GM12878 (cell line): ENCODE data around the gene SERPINE2. TPM values are rescaled to one million over a fixed set of nuclear protein-coding genes. Genes with fewer than 3 reads are reported as not detected.

Experiments
- ATF7 ChIP-seq: fragments of 450-650 bp; IDR thresholded peaks from 2 replicates; pipeline ENCODE4 v1.6.1; 2016; ENCODE audit warnings: low read depth, mild to moderate bottlenecking
- CTCF ChIP-seq, 3 experiments: IDR thresholded peaks in 2 of 3; conservative IDR thresholded peaks in 1 of 3; 2 replicates each; pipeline ENCODE4 v1.5.1; 2011; ENCODE audit warnings: low read depth in 3 of 3, low read length in 3 of 3, mild to moderate bottlenecking in 3 of 3, control low read depth in 2 of 3, moderate library complexity in 2 of 3, inconsistent platforms in 1 of 3, mixed read lengths in 1 of 3; ENCODE audit not compliant: control insufficient read depth in 2 of 3, insufficient read depth in 1 of 3; ENCODE audit errors: extremely low read depth in 1 of 3
- E2F4 ChIP-seq: IDR thresholded peaks from 2 replicates; pipeline ENCODE4 v1.6.1; 2012; ENCODE audit warnings: low read depth, low read length, improper control_type of control experiment
- ETV6 ChIP-seq, 2 experiments: fragments of 450-650 bp in 1 of 2; IDR thresholded peaks in 1 of 2; conservative IDR thresholded peaks in 1 of 2; 2 replicates each; pipeline ENCODE4 v1.6.1; 2014; ENCODE audit warnings: antibody characterized with exemption in 1 of 2, borderline replicate concordance in 1 of 2, low read depth in 1 of 2, mild to moderate bottlenecking in 1 of 2, moderate library complexity in 1 of 2
- EZH2 ChIP-seq: IDR thresholded peaks from 2 replicates; pipeline ENCODE4 v1.6.1; 2012; ENCODE audit warnings: low read depth, mild to moderate bottlenecking, control low read depth, inconsistent platforms, low read length, borderline replicate concordance; ENCODE audit not compliant: control insufficient read depth
- MTA3 ChIP-seq: IDR thresholded peaks from 2 replicates; pipeline ENCODE4 v1.6.1; 2012; ENCODE audit warnings: low read length, inconsistent platforms, borderline replicate concordance
- NBN ChIP-seq: fragments of 450-650 bp; IDR thresholded peaks from 2 replicates; pipeline ENCODE4 v1.6.1; 2016
- RFX5 ChIP-seq: IDR thresholded peaks from 2 replicates; pipeline ENCODE4 v1.6.1; 2011; ENCODE audit warnings: low read depth, low read length, improper control_type of control experiment
- SMAD1 ChIP-seq: fragments of 450-650 bp; IDR thresholded peaks from 2 replicates; pipeline ENCODE4 v1.6.1; 2018; ENCODE audit warnings: mild to moderate bottlenecking, low read depth; ENCODE audit not compliant: partially characterized antibody
- SMARCA5 ChIP-seq: fragments of 450-650 bp; IDR thresholded peaks from 2 replicates; pipeline ENCODE4 v1.6.1; 2017; ENCODE audit warnings: mild to moderate bottlenecking
- SMC3 ChIP-seq: IDR thresholded peaks from 2 replicates; pipeline ENCODE4 v1.6.1; 2011; ENCODE audit warnings: low read length, improper control_type of control experiment, borderline replicate concordance
- STAT1 ChIP-seq: fragments of 450-650 bp; conservative IDR thresholded peaks from 2 replicates; pipeline ENCODE4 v1.6.1; 2014; ENCODE audit warnings: antibody characterized with exemption, mild to moderate bottlenecking
- polyA plus RNA-seq, 11 experiments: library from polyadenylated mRNA; depleted of rRNA in 4 of 11; unstranded in 6 of 11; stranded (reverse) in 5 of 11; fragments of >200 nt; fragmentation: Nextera tagmentation in 4 of 11; fragmentation: Illumina TruSeq in 1 of 11; extraction: Ambion mirVana in 4 of 11; extraction: Trizol in 1 of 11; gene quantifications; 1 replicate in 1 of 11; 2 replicates in 10 of 11; pipeline versions ENCODE4 v1.2.1 to v1.2.3, GENCODE V29; 2011 to 2016; ENCODE audit warnings: inconsistent platforms in 2 of 11, missing spikeins in 2 of 11, low read depth in 1 of 11
- total RNA-seq, 4 experiments: library from RNA; depleted of rRNA in 3 of 4; stranded (reverse); fragments of >200 nt in 3 of 4; fragmentation: Illumina TruSeq in 1 of 4; extraction: Trizol in 1 of 4; gene quantifications; 2 replicates each; pipeline versions ENCODE4 v1.2.1 to v1.2.3, GENCODE V29; 2013 to 2021

The SERPINE2 gene
- total and polyA plus RNA-seq, 10 of the 15 experiments (the other 5 are each of a cell fraction or from before 2014, with no cell fraction given): 0.18 to 1.7 (median 0.39) TPM

- TF ChIP-seq CTCF (IDR thresholded peaks at IDR 0.05 in 2 of 3, conservative IDR thresholded peaks at IDR 0.05 in 1 of 3; ENCODE audit: control insufficient read depth in 2 of 3, extremely low read depth in 1 of 3, insufficient read depth in 1 of 3, low read depth in 3 of 3, low read length in 3 of 3) (no peak), STAT1 (peak; percentile 94; the same call in 1 of the 2 replicates), EZH2 (no peak), NBN (peak; percentile 96; the same call in 1 of the 2 replicates), ETV6 (conservative IDR thresholded peaks at IDR 0.05 in 1 of 2, IDR thresholded peaks at IDR 0.05 in 1 of 2; ENCODE audit: borderline replicate concordance in 1 of 2, low read depth in 1 of 2) (peak in 1 of 2 experiments; percentile 57; a peak in 1 of 4 replicates), SMAD1 (no peak), MTA3 (peak; percentile 76; the same call in 1 of the 2 replicates), SMARCA5 (peak; percentile 95), RFX5 (no peak), ATF7 (0 out of 2 replicates have a peak, but pooled peaks have one; percentile 36), E2F4 (no peak), SMC3 (no peak)
Measured at GRCh38 chr2:223957092-223957851, 81.8 kb downstream of the SERPINE2 start, which contains the start of gene MRPL44 (continued).
